H9 (cell line): ENCODE data around the gene SCLY. TPM values are rescaled to one million over a fixed set of nuclear protein-coding genes. Genes with fewer than 3 reads are reported as not detected.

Experiments used
- DNase-seq: peaks from one replicate; pipeline ENCODE4 v3.0.0-alpha.2; 2017
- H2AFZ ChIP-seq: one replicate; pipeline ENCODE4 v1.6.1; 2013; ENCODE audit warnings: mild to moderate bottlenecking, low read length, control low read depth, moderate library complexity
- H2AK5ac ChIP-seq: 2 replicates; pipeline ENCODE4 v1.6.1; 2013; ENCODE audit warnings: low read length, control low read depth, mixed read lengths; ENCODE audit not compliant: insufficient read length
- H2BK120ac ChIP-seq: one replicate; pipeline ENCODE4 v1.6.1; 2013; ENCODE audit warnings: low read depth, mild to moderate bottlenecking, low read length, control low read depth, inconsistent platforms; ENCODE audit not compliant: poor library complexity, severe bottlenecking
- H2BK12ac ChIP-seq: 2 replicates; pipeline ENCODE4 v1.6.1; 2013; ENCODE audit warnings: low read length, control low read depth, mixed read lengths, low read depth; ENCODE audit not compliant: insufficient read length
- H2BK15ac ChIP-seq: 2 replicates; pipeline ENCODE4 v1.6.1; 2013; ENCODE audit warnings: low read depth, low read length, control low read depth
- H2BK20ac ChIP-seq: one replicate; pipeline ENCODE4 v1.6.1; 2013; ENCODE audit warnings: low read depth, mild to moderate bottlenecking, low read length, control low read depth, inconsistent platforms; ENCODE audit not compliant: poor library complexity, severe bottlenecking
- H2BK5ac ChIP-seq: 2 replicates; pipeline ENCODE4 v1.6.1; 2013; ENCODE audit warnings: low read length, control low read depth, mixed read lengths; ENCODE audit not compliant: insufficient read length
- H3K14ac ChIP-seq: 2 replicates; pipeline ENCODE4 v1.6.1; 2013; ENCODE audit warnings: low read length, control low read depth; ENCODE audit not compliant: insufficient read depth
- H3K18ac ChIP-seq: 2 replicates; pipeline ENCODE4 v1.6.1; 2013; ENCODE audit warnings: low read depth, mild to moderate bottlenecking, mixed read lengths, low read length, control low read depth; ENCODE audit not compliant: insufficient read length
- H3K23ac ChIP-seq: 2 replicates; pipeline ENCODE4 v1.6.1; 2013; ENCODE audit warnings: low read length, control low read depth, mixed read lengths, low read depth; ENCODE audit not compliant: insufficient read length
- H3K23me2 ChIP-seq: 2 replicates; pipeline ENCODE4 v1.6.1; 2013; ENCODE audit warnings: low read depth, mild to moderate bottlenecking, mixed read lengths, low read length, control low read depth; ENCODE audit not compliant: insufficient read length, poor library complexity, severe bottlenecking
- H3K27ac ChIP-seq: 2 replicates; pipeline ENCODE4 v1.5.1; 2013; ENCODE audit warnings: low read length, control low read depth, mixed read lengths, low read depth; ENCODE audit not compliant: insufficient read length
- H3K27me3 ChIP-seq: 2 replicates; pipeline ENCODE4 v1.6.1; 2013; ENCODE audit warnings: low read length, control low read depth, inconsistent platforms; ENCODE audit not compliant: insufficient read depth
- H3K4ac ChIP-seq: 2 replicates; pipeline ENCODE4 v1.6.1; 2013; ENCODE audit warnings: low read depth, mild to moderate bottlenecking, control low read depth, inconsistent platforms, low read length, moderate library complexity
- H3K4me1 ChIP-seq: 2 replicates; pipeline ENCODE4 v1.6.1; 2013; ENCODE audit warnings: low read length, control low read depth, inconsistent platforms; ENCODE audit not compliant: insufficient read depth
- H3K4me2 ChIP-seq: 2 replicates; pipeline ENCODE4 v1.6.1; 2013; ENCODE audit warnings: low read length, control low read depth, mixed read lengths; ENCODE audit not compliant: insufficient read length, insufficient read depth
- H3K56ac ChIP-seq: 2 replicates; pipeline ENCODE4 v1.6.1; 2013; ENCODE audit warnings: low read depth, mild to moderate bottlenecking, mixed read lengths, low read length, control low read depth; ENCODE audit not compliant: insufficient read length
- H3K79me1 ChIP-seq: 2 replicates; pipeline ENCODE4 v1.6.1; 2013; ENCODE audit warnings: low read depth, mild to moderate bottlenecking, moderate library complexity, low read length, control low read depth, inconsistent platforms; ENCODE audit not compliant: insufficient read depth, poor library complexity, severe bottlenecking
- H3K79me2 ChIP-seq: 2 replicates; pipeline ENCODE4 v1.6.1; 2013; ENCODE audit warnings: low read length, control low read depth, inconsistent platforms; ENCODE audit not compliant: insufficient read depth
- H3K9ac ChIP-seq: 2 replicates; pipeline ENCODE4 v1.6.1; 2013; ENCODE audit warnings: low read length, control low read depth, mixed read lengths; ENCODE audit not compliant: insufficient read length; ENCODE audit errors: extremely low read depth
- H3K9me3 ChIP-seq: one replicate; pipeline ENCODE4 v1.6.1; 2013; ENCODE audit warnings: low read depth, low read length, inconsistent platforms; ENCODE audit not compliant: control insufficient read depth
- H3T11ph ChIP-seq: one replicate; pipeline ENCODE4 v1.6.1; 2013; ENCODE audit warnings: mild to moderate bottlenecking, low read length, control low read depth, inconsistent platforms
- H4K20me1 ChIP-seq: one replicate; pipeline ENCODE4 v1.6.1; 2013; ENCODE audit not compliant: control insufficient read depth, insufficient read length, insufficient read depth
- H4K5ac ChIP-seq: 2 replicates; pipeline ENCODE4 v1.6.1; 2013; ENCODE audit warnings: low read depth, mild to moderate bottlenecking, mixed read lengths, low read length, control low read depth; ENCODE audit not compliant: insufficient read length
- H4K8ac ChIP-seq: replicated peaks from 2 replicates; pipeline ENCODE4 v1.6.1; 2013; ENCODE audit warnings: low read length, control low read depth, mixed read lengths, low read depth; ENCODE audit not compliant: insufficient read length
- H4K91ac ChIP-seq: 2 replicates; pipeline ENCODE4 v1.6.1; 2013; ENCODE audit warnings: low read depth, mild to moderate bottlenecking, moderate library complexity, mixed read lengths, low read length, control low read depth; ENCODE audit not compliant: insufficient read length
- H3K27ac Mint-ChIP-seq, 3 experiments: 2 replicates in 2 of 3; 3 replicates in 1 of 3; pipeline ENCODE4 v1.8.0; 2020 to 2021; ENCODE audit warnings: mixed read lengths in 3 of 3, mild to moderate bottlenecking in 1 of 3, moderate library complexity in 1 of 3
- H3K27me3 Mint-ChIP-seq: 2 replicates; pipeline ENCODE4 v1.8.0; 2021; ENCODE audit warnings: low read depth, mild to moderate bottlenecking, moderate library complexity, mixed read lengths
- H3K36me3 Mint-ChIP-seq, 3 experiments: 2 replicates in 2 of 3; 3 replicates in 1 of 3; pipeline ENCODE4 v1.8.0; 2020 to 2021; ENCODE audit warnings: low read depth in 3 of 3, mixed read lengths in 3 of 3; ENCODE audit not compliant: insufficient read depth in 1 of 3
- H3K4me1 Mint-ChIP-seq, 2 experiments: 2 replicates each; pipeline ENCODE4 v1.8.0; 2020; ENCODE audit warnings: mixed read lengths in 2 of 2
- H3K4me3 Mint-ChIP-seq, 2 experiments: 2 replicates in 1 of 2; 3 replicates in 1 of 2; pipeline ENCODE4 v1.8.0; 2020 to 2021; ENCODE audit warnings: mild to moderate bottlenecking in 2 of 2, mixed read lengths in 2 of 2, moderate library complexity in 1 of 2
- H3K9me3 Mint-ChIP-seq, 2 experiments: 2 replicates in 1 of 2; 3 replicates in 1 of 2; pipeline ENCODE4 v1.8.0; 2020; ENCODE audit warnings: mild to moderate bottlenecking in 2 of 2, mixed read lengths in 2 of 2, moderate library complexity in 1 of 2
- WGBS: extraction: QIAGEN DNeasy Blood & Tissue Kit; methylation state at CpG from one replicate; pipeline ENCODE4 v1.1.7; 2013; ENCODE audit warnings: missing lambda C conversion rate, low lambda C conversion rate, mixed read lengths; ENCODE audit not compliant: insufficient read length; ENCODE audit errors: extremely low coverage; 5-methylcytosine and 5-hydroxymethylcytosine counted together
- total RNA-seq: library from RNA; stranded (reverse); gene quantifications from 2 replicates; pipeline ENCODE4 v1.2.1, GENCODE V29; 2021
- TF ChIP-seq, protein P1 (sequence below): fragments of 200-600 bp; sonication (generic); conservative IDR thresholded peaks from 3 replicates; pipeline ENCODE4 v1.8.0; 2021; ENCODE audit warnings: antibody characterized with exemption, mild to moderate bottlenecking

SCLY gene
- total RNA-seq, 1 experiment from 2014 or later, result 55.3 TPM

DNA sequence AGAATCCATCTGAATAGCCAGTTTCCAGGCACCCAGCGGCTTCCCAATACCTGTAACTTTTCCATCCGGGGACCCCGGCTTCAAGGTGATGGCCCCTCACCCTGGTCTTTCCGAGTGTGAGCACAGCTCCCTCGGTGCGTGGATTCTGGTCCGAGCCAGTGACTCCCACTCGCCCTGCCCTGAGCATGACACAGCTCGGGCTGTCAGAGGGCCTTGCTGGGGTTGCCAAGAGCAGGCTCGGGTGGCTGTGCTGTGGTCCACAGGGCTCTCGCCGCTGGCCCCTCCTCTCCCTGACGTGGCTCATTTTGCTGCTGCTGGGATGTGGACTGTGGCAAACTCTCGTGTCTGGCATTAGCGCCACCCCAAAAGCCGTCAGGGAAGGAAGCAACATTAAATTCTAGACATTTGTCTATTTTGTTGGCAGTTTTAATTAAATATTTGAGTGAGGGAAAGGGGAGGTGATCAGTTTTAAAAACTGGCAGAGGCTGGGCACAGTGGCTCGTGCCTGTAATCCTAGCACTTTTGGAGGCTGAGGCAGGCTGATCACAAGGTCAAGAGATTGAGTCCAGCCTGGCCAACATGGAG, 33.7 kb downstream of the SCLY start:
- no peak overlapping the region for H2BK5ac ChIP-seq
- H3K36me3 Mint-ChIP-seq, result peaks cover 14 to 46% (median 21%) of the 10 kb centered on the region in 3 experiments; a peak in 6 of 7 replicates

More for the DNA sequence above, 33.7 kb downstream of the SCLY start:
- H4K8ac ChIP-seq, result no peak overlapping the region
- no CpG with 5 or more reads among the region's 17 CpGs for WGBS
- H3K23me2 ChIP-seq, result no peaks in the 10 kb centered on the region
- H3K4me3 Mint-ChIP-seq, result no peak overlapping the region
- no peaks in the 10 kb centered on the region for H4K20me1 ChIP-seq
- no peak overlapping the region for H3K56ac ChIP-seq
- DNase-seq, result no peak
- H3K14ac ChIP-seq, result no peak overlapping the region
- H3K79me1 ChIP-seq, result no peaks in the 10 kb centered on the region
- H3K4me1 Mint-ChIP-seq, result peaks cover 31 to 43% of the 10 kb centered on the region in 2 experiments
- no peaks in the 10 kb centered on the region for H3K9me3 Mint-ChIP-seq
- no peak overlapping the region for H4K91ac ChIP-seq
- H3K79me2 ChIP-seq, result no peaks in the 10 kb centered on the region
- H3K4me2 ChIP-seq, result no peak overlapping the region
- H2AK5ac ChIP-seq, result no peak overlapping the region
- H3K4ac ChIP-seq, result no peak overlapping the region
- peaks cover 3% of the 10 kb centered on the region; the same call in 1 of the 2 replicates for H3K4me1 ChIP-seq
- TF ChIP-seq, protein P1, sequence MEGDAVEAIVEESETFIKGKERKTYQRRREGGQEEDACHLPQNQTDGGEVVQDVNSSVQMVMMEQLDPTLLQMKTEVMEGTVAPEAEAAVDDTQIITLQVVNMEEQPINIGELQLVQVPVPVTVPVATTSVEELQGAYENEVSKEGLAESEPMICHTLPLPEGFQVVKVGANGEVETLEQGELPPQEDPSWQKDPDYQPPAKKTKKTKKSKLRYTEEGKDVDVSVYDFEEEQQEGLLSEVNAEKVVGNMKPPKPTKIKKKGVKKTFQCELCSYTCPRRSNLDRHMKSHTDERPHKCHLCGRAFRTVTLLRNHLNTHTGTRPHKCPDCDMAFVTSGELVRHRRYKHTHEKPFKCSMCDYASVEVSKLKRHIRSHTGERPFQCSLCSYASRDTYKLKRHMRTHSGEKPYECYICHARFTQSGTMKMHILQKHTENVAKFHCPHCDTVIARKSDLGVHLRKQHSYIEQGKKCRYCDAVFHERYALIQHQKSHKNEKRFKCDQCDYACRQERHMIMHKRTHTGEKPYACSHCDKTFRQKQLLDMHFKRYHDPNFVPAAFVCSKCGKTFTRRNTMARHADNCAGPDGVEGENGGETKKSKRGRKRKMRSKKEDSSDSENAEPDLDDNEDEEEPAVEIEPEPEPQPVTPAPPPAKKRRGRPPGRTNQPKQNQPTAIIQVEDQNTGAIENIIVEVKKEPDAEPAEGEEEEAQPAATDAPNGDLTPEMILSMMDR, result no peak
- no peaks in the 10 kb centered on the region for H3K27me3 ChIP-seq
- no peak overlapping the region for H3K27ac Mint-ChIP-seq
- H2BK120ac ChIP-seq, result no peak overlapping the region
- no peak overlapping the region for H3K9ac ChIP-seq
- no peak overlapping the region for H2AFZ ChIP-seq
- H3T11ph ChIP-seq, result no peak overlapping the region
- H3K27me3 Mint-ChIP-seq, result peaks cover 2% of the 10 kb centered on the region
- H3K18ac ChIP-seq, result no peak overlapping the region
- no peaks in the 10 kb centered on the region for H3K9me3 ChIP-seq
- H4K5ac ChIP-seq, result no peak overlapping the region
- H2BK12ac ChIP-seq, result no peak overlapping the region
- no peak overlapping the region for H3K23ac ChIP-seq
- H3K27ac ChIP-seq, result no peak overlapping the region
- H2BK20ac ChIP-seq, result no peak overlapping the region
- H2BK15ac ChIP-seq, result no peak overlapping the region
